ENCODE data around the gene FXR2.
"Not testable (repeated sequence)": the region's sequence is repeated elsewhere in the genome, so short reads cannot be mapped to it uniquely, and the experiment has no call there.

The FXR2 gene

DNA sequence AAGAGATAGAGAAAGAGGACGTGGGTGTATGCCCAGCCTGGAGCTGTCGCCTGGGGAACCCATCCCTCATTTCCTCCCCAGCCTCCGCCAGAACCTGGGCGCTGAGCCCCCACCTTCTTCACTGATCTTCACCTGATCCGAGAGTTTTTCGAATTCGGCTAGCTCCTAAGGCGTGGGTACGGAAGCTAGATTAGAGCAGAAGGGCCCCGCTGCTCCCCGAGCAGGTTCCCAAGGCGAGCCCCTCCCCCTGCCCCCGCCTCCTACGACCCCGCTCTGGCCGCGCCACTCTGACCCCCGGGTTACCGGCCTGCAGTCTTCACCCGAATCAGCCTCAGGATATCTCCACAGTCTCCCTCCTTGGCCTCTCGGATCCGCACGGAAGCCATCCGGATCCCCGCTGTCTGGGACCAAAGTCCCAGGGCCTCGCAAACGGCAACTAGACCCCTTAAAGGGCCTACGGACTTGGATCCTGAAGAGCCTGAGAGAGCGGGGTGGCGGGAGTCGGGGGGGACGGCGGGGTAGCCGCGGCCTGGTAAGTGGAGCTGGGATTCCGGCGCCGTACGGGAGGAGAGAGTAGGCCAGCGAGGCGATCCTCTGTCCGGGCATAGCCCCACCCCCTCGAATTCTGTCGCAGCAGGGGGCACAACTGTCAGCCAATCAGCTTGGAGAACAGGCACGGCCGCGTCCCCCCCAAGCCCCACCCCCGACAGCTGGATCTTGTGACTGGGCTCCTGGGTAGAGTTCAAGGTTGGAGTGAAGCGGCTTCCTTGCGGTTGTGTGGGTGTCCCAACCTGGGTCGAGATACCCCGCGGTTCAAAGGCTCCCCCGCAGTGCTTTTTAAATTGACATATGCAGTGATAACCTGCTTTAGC lies 12.8 kb upstream of the FXR2 start, which contains the start of gene SAT2:
Gene SAT2, minus strand, starts transcription at position 572 of the 872 bp plus-strand sequence. Its CDS starts 186 bp downstream, at position 386.
- peak; percentile 92 for DNase-seq (ENCODE audit: low spot score)

DNA sequence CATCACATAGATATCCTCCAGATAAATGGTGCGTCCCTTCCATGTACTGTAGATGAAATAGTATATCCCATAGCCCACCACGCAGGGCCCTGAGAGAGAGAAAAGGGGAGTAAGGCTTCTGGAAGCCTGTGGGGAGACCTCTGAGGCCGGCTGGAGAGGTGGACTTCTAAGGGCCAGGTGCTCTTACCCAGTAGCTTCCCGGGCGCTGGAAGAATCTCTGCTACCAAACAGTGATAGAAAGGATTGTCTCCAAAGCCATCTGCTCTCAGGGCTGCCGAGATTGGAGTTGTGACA lies 12.2 kb upstream of the FXR2 start:
- DNase-seq (ENCODE audit: low spot score): no peak

DNA sequence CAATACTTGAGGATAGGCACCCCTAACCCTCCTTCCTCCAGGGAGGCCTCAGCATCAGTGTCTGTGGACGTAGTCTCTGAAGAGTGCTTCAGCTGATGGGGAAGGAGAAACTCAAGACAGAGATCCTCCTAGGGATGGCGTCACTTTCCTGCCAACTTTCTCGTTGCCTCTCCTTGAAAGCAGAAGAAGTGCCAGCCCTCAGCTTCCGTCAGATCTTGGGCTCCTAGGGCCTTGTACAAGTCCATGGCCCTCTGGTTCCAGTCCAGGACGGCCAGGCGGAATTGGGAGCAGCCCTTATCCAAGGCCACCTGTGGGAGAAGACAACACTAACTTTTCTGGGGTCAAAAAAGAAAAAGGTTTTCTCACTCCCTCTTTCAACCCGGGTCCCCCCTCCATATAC lies 11.6 kb upstream of the FXR2 start:
- DNase-seq (ENCODE audit: low spot score): no peak

DNA sequence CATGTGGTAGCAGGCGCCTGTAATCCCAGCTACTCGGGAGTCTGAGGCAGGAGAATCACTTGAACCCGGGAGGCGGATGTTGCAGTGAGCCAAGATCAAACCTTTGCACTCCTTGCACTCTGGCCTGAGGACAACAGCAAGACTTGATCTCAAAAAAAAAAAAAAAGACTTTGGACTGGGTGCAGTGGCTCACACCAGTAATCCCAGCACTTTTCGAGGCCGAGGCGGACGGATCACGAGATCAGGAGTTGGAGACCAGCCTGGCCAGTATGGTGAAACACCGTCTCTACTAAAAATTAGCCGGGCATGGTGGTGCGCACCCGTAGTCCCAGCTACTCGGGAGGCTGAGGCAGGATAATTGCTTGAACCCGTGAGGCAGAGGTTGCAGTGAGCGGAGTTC lies 11.1 kb upstream of the FXR2 start:
- DNase-seq (ENCODE audit: low spot score): not testable (repeated sequence)

DNA sequence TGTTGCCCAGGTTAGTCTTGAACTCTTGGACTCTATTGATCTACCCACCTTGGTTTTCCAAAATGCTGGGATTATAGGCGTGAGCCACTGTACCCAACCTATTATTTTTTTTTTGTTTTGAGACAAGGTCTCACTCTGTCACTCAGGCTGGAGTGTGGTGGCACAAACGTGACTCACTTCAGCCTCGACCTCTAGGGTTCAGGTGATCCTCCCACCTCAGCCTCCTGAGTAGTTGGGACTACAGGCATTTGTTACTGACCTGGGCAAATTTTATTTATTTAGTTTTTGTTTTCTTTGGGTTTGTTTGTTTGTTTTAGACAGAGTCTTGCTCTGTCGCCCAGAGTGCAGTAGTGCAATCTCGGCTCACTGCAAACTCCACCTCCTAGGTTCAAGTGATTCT lies 9.0 kb upstream of the FXR2 start:
- no peak for DNase-seq (ENCODE audit: low spot score)

DNA sequence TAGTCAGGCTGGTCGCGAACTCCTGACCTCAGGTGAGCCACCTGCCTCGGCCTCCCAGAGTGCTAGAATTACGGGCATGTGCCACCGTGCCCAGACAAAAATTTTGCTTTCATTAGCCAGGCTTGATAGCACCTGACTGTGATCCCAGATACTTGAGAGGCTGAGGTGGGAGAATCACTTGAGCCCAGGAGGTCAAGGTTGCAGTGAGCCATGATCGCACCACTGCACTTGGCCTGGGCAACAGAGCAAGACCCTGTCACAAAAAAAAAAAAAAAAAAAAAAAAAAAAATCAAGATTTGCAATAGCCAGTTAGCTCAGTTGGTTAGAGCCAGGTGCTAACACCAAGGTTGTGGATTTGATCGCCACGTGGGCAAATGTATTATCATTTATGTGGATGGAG lies 6.1 kb upstream of the FXR2 start:
- no peak for DNase-seq (ENCODE audit: low spot score)

DNA sequence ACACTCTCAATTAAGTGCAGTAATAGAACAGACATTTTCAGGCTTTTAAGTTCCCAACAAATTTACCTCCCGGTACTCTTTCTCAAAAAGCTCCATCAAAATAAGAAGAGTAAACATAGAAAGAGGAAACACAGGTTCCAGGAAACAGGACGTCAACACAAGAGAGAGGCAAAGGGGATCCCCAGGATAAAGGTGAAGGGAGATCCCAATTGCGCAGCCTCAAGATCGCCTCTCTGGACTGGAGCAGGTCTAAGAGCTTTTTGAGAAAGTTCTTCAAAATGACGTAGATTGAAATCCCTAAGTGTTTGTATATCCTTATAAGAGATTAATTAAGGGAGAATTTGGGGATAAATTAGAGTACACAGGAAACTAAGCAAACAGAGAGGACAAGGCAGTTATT lies 3.9 kb upstream of the FXR2 start:
- no peak for DNase-seq (ENCODE audit: low spot score)

DNA sequence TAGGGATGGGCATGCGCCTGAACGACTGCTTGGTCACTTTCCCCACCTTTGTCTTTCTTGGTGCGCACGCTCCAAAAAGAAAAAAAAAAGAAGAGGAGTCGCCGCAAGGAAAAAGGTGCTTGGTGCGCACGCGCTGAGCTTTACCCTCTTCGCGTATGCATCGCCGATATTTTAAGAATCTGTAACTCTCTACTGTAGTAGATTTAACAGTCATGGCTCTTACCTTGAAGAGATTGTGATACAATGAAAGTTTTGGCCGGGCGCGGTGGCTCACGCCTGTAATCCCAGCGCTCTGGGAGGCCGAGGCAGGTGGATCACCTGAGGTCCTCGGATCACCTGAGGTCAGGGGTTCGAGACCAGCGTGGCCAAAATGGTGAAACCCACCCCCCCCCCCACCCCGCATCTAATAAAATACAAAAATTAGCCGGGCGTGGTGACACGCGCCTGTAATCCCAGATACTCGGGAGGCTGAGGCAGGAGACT lies 609 bp upstream of the FXR2 start:
- DNase-seq (ENCODE audit: low spot score): no peak

DNA sequence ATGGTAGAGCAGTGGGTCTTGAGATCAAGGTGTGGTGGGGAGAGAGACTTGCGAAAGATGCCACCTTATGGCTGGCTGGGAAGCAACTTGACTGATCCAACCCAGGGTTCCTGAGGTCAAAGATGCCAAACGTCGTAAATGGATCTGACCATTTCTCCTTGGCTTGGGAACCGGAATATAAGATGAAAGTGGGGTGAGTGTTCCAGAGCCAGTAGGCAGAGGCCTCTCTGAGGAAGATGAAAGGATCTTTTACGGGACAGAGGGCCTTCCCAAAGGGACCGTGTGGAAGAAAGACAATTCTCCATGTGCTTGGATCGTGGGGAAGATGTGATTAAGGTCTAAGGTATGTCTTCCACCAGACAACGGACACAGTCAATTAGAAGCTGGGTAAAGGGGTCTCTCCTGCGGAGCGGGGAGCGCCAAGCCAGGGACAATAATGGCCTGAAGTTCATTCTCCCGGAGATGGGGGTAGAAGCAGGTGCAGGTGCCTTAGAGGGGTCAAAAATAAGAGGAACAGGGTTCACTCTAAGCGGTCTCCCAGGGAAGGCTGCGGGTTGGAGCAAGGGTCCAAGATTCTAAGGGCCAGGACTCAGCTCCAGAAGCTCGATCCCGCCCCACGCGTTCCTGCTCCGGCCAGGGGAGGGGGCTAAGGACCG lies 800 bp downstream of the FXR2 start:
- DNase-seq (ENCODE audit: low spot score): peak; percentile 75

DNA sequence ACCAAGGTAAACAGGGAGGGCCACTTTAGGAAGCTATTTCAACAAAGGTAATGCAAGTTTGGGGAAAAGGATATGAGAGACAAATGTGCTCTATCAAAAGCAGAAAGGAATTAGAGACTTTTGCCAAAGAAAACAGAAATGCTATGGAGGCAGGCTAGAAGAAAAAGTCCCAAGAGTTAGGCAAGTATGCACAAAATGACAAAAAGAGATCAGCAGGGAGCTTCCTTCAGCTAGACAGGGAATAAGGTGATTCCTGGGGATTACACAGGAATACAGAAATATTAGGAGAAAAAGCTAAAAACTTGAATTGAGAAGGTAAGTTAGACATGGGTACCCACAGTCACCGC lies 2.4 kb downstream of the FXR2 start:
- no peak for DNase-seq (ENCODE audit: low spot score)

DNA sequence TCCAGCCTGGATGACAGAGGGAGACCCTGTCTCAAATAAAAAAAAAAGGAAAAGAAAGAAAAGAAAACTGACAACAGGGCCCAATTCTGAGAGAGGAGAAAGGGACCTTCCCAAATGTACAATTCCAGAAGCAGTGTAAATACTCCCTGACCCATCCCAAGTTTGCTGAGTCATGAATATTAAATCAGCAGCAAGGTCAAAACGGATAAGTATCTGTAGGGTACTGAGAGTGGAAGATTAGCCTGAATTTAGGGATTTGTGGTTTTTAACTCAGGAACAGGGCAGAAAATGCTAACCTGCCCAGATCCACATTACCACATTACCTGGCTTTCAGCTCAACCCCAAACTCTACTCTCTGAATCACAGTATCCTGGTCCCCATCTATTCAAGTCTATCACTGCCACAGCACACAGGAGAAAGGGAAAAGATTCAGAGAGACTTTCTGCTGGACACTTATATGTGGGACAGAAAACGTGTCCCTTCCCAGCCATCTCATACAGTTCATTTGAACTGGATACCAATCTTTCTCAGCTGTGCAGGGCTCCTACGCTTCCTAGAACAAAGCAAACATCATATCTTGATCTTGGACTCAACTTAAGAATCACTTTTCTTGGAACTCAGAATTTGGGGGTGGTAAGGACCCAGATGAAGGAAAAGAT lies 2.9 kb downstream of the FXR2 start:
- DNase-seq (ENCODE audit: low spot score): no peak

DNA sequence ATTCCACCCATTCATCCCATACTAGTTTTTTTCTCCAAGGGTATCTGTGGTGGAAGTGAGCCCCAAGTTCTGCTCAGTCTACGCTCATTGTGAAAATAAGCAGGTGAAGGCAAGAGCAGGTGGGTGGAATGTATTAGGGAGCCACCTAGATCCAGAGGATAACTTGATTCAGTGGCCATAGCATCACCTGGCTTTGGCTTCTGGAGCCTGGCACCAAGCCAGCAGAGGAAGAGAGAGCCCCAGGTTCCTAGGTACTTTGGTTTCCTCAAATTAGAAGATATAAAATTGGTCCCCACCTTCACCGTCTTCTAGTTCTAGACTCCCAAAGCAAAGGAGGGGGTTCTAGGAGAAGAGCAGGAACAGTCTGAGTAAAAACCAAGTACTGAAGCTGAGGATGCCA lies 4.1 kb downstream of the FXR2 start:
- no peak for DNase-seq (ENCODE audit: low spot score)

DNA sequence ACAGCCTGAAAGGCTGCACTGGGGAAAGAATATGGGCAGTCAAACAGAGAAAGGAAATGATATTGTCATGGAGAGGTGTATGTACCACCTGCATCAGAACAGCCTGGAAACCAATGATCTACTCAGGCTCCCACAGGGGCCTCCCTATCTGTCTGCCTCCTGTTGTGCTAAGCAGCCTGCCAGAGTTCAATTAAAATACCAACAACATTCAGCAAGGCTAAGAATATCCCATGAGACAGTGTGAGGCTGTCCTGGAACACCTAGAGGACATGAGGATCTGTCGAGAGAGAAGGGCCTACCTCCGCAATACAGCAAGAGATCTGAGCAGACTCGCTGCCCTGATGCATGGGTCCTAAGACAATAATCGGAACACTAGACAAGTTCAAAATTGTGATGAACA lies 8.4 kb downstream of the FXR2 start:
- DNase-seq (ENCODE audit: low spot score): no peak

DNA sequence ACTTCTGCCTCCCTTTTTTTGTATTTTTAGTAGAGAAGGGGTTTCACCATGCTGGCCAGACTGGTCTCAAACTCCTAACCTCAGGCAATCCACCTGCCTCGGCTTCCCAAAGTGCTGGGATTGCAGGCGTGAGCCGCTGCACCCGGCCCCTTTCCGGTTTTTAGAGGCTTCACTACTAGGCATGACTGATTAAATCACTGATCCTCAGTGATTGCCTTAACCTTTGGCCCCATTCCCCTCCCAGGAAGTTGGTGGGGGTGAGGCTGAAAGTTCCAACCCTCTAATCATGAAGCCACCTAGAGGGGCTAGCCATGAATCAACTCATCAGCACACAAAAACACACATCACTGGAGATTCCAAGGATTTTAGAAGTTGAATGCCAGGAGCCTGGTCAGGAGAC lies 17.1 kb downstream of the FXR2 start:
- DNase-seq (ENCODE audit: low spot score): not testable (repeated sequence)

DNA sequence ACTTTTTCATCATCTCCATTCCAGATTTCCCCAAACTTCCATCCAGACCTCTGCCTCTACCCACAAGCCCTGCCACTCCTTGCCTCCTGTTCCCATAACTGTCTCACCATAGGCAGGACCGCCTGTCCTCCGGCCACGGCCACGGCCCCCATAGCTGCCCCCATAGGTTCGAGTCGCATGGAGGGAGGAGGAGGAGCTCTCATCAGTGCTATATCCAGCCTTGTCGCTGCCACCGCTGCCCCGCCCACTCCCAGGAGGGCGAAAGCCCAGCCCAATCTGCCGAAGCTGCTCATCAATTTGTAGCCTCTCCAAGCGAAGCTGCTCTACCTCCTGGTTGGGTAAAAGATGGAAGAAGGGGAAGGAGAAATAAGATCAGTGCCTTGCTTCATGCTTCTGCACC lies 21.4 kb downstream of the FXR2 start:
- DNase-seq (ENCODE audit: low spot score): no peak

DNA sequence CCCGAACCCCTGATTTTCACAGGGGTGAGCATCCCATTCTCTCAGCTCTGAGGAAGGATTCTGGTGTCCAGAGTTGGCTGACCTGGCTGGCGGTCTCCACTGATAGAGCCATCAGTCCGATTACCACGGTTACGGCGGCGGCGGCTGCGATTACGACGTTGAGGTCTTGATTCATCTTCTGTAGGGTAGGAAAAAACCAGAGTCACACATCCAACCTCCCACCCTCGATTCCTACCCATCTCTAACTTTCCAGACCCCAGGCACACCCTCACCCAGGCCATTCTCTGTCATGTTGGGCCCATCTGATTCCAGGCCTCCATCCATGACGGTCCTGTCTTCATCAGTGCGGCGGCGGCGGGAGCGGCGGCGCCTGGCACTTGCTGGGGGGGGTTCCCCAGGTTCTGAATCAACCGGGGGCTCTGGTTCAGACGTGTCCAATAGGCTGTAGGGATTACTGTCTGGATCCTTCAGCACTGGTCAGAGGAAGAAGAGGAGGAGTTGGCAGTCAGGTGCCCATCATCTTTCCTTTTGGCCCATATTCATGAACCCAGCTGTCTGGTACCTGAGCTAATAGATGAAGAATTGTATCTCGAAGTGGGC lies 22.2 kb downstream of the FXR2 start:
- no peak for DNase-seq (ENCODE audit: low spot score)

DNA sequence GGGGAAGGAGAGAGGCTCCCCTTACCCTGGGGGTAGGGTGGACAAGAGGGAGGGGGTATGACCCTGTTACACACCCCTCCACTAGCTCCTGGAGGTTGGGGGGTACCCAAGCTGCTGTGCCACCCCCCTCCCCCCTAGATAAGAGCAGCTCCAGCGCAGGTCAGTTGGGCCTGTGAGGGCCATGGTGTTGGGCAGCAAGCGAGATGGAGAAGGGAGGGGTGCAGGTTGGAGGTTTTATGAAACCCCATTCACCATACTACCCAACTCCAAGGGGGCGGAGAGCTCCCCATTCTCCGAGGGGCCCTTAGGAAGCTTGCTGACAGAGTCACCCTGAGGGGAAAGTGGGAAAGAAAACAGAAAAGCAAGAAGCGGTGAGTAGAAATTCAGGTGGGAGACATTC lies 23.1 kb downstream of the FXR2 start:
- no peak for DNase-seq (ENCODE audit: low spot score)

DNA sequence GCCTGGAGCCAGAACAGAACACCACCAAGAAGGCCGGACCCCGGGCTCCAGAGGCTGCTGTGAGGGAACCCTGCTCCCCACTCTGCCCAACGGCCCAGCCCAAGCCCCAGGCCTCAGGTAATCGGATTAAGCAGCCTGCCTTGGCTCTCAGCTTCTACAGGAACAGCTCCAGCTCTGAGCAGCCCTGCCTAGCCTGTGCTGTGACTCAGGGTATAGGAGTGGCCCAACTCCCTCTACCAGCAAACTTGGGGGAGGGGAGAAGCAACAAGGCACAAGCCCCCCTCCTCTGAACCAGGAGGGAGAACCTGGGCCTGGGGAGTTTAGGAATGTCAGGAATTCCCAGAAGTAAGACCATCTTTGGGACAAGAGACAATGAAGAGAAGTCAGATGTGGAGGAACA lies 24.0 kb downstream of the FXR2 start:
- DNase-seq (ENCODE audit: low spot score): peak; percentile 44

DNA sequence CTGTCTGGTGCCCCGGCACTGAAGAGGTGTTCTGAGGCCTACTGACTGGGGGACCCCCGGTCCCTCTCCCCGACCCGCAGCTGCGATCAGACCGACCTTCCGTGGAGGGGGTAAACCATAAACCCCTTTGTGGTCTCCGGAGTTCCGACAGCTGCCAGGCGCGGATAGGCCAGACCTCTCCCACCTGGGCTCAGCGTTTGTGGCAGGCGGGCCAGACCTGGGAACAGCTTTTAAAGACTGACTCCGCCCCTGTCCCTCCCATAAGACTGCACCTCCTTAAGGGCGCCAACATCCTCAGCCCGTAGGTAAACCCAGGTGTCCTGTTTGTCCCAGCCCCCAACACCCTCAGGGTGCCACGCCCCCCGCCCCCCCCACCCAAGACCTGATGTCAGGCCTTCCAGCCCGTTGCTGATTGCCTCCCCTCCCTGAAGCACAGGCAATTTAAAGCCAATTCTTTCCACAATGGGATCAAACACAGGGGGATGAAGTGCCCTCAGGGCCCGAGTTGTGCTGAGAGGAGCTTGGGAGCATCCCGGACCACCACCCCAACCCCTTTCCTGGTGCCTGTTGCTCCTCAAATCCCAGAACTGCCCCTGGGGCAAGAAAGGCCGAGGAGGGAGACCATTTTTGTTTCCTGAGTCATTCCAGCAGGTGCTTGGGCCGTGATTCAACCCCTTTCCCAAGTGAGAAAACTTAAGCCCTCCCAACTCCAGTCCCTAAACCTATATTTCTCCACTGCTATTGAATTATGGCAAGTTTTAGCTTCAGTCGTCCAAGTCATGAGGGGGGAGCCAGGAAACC lies 24.6 kb downstream of the FXR2 start, which contains the start of gene SOX15:
Gene SOX15, minus strand, starts transcription at position 204 of the 801 bp plus-strand sequence. CDS start 418 bp downstream, outside the sequence.
- no peak for DNase-seq (ENCODE audit: low spot score)

DNA sequence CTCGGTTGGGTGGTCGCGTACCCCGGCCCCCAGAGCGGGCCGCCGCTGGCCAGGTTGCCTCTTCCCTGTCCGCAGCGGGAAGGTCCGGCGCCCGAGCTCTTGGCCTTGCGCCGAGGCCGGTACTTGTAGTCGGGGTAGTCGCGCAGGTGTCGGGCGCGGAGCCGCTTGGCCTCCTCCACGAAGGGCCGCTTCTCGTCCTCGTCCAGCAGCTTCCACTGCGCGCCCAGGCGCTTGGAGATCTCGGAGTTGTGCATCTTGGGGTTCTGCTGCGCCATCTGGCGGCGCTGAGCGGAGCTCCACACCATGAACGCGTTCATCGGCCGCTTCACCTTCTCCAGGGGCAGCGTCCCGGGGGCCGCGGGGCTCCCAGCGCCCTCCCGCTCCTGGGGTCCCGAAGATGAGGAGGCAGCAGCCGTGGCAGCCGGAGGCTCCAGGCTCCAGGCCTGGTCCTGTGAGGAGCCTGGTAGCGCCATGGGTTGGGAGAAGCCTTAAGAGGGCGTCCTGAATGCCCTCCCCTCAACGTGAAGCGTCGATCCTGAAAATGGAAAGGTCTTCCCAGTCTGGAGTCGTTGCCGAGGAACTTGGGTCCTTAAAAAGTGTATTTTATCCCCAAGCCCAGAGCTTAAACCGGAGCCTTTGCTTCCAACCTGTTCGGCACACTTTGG lies 25.4 kb downstream of the FXR2 start:
- DNase-seq (ENCODE audit: low spot score): no peak

DNA sequence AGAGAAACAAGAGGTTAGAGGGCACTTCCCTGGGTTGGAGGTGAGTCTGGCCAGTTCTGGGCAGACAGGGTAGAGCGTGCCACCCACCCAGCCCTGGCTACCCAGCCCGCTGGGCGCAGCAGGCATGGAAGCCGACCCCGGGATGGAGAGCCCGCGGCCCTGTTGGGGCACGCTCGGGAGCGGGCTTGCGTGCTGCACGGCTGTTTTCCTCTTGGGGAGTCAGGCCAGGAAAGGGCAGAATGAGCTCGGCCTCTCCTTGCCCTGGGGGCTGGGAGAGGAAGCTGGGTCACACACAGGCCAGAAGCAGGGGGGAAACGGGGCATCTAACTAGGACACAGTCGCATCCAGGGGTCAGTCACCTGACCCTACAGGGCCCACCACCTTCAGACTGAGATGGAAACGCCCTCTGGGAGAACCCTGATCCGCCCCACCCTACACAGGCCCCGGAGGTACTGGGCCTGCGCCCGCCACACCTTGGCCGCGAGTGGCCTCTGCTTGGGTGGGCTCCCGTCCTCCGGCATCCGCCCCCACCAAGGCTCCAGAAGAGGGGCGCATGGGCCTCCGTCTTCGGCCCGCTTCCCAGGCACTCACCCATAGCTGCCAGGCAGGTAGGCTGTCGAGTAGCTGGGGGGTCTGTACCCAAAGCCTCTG lies 26.0 kb downstream of the FXR2 start:
- no peak for DNase-seq (ENCODE audit: low spot score)
